Neuron (in vitro differentiated cells): ENCODE data around the gene PITX3.
"Not testable (repeated sequence)": the region's sequence is repeated elsewhere in the genome, so short reads cannot be mapped to it uniquely, and the experiment has no call there.

Experiments
- H2AFZ ChIP-seq: one replicate; pipeline ENCODE4 v1.6.1; 2013; ENCODE audit warnings: low read depth, mild to moderate bottlenecking, inconsistent platforms, low read length, moderate library complexity
- H3K27me3 ChIP-seq: one replicate; pipeline ENCODE4 v1.6.1; 2013; ENCODE audit warnings: low read length; ENCODE audit not compliant: insufficient read depth
- H3K36me3 ChIP-seq: one replicate; pipeline ENCODE4 v1.6.1; 2013; ENCODE audit warnings: low read length; ENCODE audit not compliant: insufficient read depth
- H3K4me1 ChIP-seq: one replicate; pipeline ENCODE4 v1.6.1; 2013; ENCODE audit warnings: low read length; ENCODE audit not compliant: insufficient read depth
- H3K4me3 ChIP-seq: 2 replicates; pipeline ENCODE4 v1.5.1; 2013; ENCODE audit warnings: mild to moderate bottlenecking, low read length, moderate library complexity
- H3K9me3 ChIP-seq: one replicate; pipeline ENCODE4 v1.6.1; 2013; ENCODE audit warnings: low read length

PITX3 gene

GRCh38 chr10:102208311-102209035, 32.8 kb downstream of the PITX3 start:
- Histone ChIP-seq H3K4me3 (no peak overlapping the region), H3K36me3 (no peaks in the 10 kb centered on the region), H3K27me3 (no peaks in the 10 kb centered on the region), H2AFZ (no peak overlapping the region), H3K4me1 (no peaks in the 10 kb centered on the region), H3K9me3 (no peaks in the 10 kb centered on the region)

GRCh38 chr10:102202386-102202785, 38.9 kb downstream of the PITX3 start:
- peaks cover 5% of the 10 kb centered on the region for H3K27me3 ChIP-seq
- no peak overlapping the region for H3K4me3 ChIP-seq
- no peaks in the 10 kb centered on the region for H3K36me3 ChIP-seq
- H3K9me3 ChIP-seq: peaks cover 6% of the 10 kb centered on the region
- H2AFZ ChIP-seq: no peak overlapping the region
- H3K4me1 ChIP-seq: no peaks in the 10 kb centered on the region

DNA sequence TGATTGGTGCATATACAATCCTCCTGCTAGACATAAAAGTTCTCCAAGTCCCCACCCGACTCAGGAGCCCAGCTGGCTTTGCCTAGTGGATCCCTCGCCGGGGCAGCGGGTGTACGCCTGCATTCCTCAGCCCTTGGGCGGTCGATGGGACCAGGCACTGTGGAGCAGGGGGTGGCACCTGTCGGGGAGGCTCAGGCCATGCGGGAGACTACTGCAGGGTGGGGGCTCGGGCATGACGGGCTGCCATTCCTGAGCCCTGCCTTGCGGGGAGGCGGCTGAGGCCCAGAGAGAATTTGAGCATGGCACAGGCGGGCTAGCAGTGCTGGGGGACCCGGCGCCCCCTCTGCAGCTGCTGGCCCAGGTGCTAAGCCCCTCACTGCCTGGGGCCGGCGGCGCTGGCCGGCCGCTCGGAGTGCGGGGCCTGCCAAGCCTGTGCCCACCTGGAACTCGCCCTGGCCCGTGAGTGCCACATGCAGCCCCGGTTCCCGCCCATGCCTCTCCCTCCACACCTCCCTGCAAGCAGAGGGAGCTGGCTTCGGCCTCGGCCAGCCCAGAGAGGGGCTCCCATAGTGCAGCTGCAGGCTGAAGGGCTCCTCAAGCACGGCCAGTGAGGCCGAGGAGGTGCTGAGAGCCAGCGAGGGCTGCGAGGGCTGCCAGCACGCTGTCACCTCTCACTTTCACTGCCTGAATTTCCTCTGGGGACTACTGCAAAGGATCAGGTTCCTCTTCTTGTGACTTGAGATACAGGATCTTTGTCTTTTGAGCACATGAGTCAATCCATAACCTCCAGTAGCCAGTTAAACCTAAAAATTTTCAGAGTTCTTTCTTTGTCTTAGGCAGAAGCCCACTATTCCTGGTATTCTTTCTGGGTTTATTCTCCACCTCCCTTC, 40.3 kb downstream of the PITX3 start:
- Histone ChIP-seq H3K4me1 (no peaks in the 10 kb centered on the region), H3K27me3 (peaks cover 5% of the 10 kb centered on the region), H3K9me3 (peaks cover 6% of the 10 kb centered on the region), H3K36me3 (no peaks in the 10 kb centered on the region), H3K4me3 (no peak overlapping the region), H2AFZ (no peak overlapping the region)

DNA sequence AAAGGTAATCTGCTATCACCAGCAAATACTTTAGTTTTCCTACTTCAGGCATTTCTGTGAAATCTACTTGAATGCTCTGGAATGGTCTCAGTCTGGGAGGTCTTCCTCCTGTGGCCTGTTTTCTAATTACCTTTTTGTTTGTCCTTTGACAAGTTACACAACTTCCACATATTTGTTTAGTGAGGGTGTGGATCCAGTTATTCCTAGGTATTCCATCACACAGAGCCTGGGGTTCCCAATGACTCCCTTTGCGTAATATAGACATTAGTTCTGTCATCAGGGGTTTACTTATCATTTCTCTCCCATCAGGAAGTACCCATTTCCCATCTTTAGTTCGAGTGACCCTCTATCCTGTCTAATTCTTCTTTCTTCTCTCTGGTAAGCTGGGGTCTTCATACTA, 43.3 kb downstream of the PITX3 start:
- Histone ChIP-seq H3K4me3 (no peak overlapping the region), H3K9me3 (peaks cover 6% of the 10 kb centered on the region), H3K27me3 (peaks cover 5% of the 10 kb centered on the region), H3K36me3 (no peaks in the 10 kb centered on the region), H3K4me1 (no peaks in the 10 kb centered on the region), H2AFZ (no peak overlapping the region)

GRCh38 chr10:102196893-102197292, 44.4 kb downstream of the PITX3 start:
- H3K36me3 ChIP-seq: no peaks in the 10 kb centered on the region
- H3K27me3 ChIP-seq: peaks cover 2% of the 10 kb centered on the region
- no peak overlapping the region for H2AFZ ChIP-seq
- no peaks in the 10 kb centered on the region for H3K4me1 ChIP-seq
- no peak overlapping the region for H3K4me3 ChIP-seq
- peaks cover 8% of the 10 kb centered on the region for H3K9me3 ChIP-seq

DNA sequence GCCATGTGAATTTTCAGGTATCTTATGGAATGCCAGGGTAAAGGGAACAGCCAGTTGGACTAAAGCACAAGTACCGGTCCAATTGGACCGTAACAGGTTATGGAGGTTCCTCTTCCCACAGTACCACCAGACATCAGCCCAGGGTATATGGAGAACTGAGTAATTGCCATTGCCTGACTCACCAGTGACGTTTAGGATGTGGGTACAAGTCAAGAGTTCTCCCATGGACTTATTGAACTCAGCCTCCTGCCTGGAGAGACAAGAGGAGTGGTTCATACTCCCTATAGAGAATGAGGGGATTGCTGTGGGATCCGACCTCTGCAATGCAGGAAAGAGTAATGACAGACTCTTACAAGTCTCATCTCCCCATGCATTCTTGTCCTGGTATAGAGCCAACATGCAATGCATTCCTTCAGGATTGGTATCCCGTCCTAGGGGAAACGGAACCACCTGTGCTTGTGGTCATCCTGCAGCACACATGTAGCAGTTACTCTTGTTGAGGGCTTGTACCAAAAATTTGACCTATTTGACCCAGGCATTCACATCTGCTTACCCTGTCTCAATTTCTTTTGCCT, 45.9 kb downstream of the PITX3 start:
- Histone ChIP-seq H3K36me3 (no peaks in the 10 kb centered on the region), H3K9me3 (peaks cover 2% of the 10 kb centered on the region), H2AFZ (no peak overlapping the region), H3K4me3 (no peak overlapping the region), H3K4me1 (no peaks in the 10 kb centered on the region), H3K27me3 (peaks cover 2% of the 10 kb centered on the region)

GRCh38 chr10:102191956-102192355, 49.4 kb downstream of the PITX3 start:
- no peak overlapping the region for H2AFZ ChIP-seq
- H3K9me3 ChIP-seq: peaks cover 6% of the 10 kb centered on the region
- H3K36me3 ChIP-seq: no peaks in the 10 kb centered on the region
- no peak overlapping the region for H3K4me3 ChIP-seq
- H3K27me3 ChIP-seq: no peaks in the 10 kb centered on the region
- H3K4me1 ChIP-seq: no peaks in the 10 kb centered on the region

- not testable (repeated sequence) for H2AFZ ChIP-seq, H3K4me1 ChIP-seq, H3K9me3 ChIP-seq, H3K27me3 ChIP-seq, H3K36me3 ChIP-seq, H3K4me3 ChIP-seq
Measured at GRCh38 chr10:102188941-102189898, 52.1 kb downstream of the PITX3 start.

- Histone ChIP-seq H3K36me3 (no peaks in the 10 kb centered on the region), H2AFZ (no peak overlapping the region), H3K27me3 (no peaks in the 10 kb centered on the region), H3K4me3 (no peak overlapping the region), H3K4me1 (no peaks in the 10 kb centered on the region), H3K9me3 (peaks cover 6% of the 10 kb centered on the region)
Measured at GRCh38 chr10:102188298-102188940, 52.9 kb downstream of the PITX3 start.

- H3K36me3 ChIP-seq: no peaks in the 10 kb centered on the region
- H3K4me3 ChIP-seq: no peak overlapping the region
- no peaks in the 10 kb centered on the region for H3K27me3 ChIP-seq
- H3K9me3 ChIP-seq: peaks cover 4% of the 10 kb centered on the region
- no peak overlapping the region for H2AFZ ChIP-seq
- H3K4me1 ChIP-seq: no peaks in the 10 kb centered on the region
Measured at GRCh38 chr10:102185811-102186527, 55.3 kb downstream of the PITX3 start.

DNA sequence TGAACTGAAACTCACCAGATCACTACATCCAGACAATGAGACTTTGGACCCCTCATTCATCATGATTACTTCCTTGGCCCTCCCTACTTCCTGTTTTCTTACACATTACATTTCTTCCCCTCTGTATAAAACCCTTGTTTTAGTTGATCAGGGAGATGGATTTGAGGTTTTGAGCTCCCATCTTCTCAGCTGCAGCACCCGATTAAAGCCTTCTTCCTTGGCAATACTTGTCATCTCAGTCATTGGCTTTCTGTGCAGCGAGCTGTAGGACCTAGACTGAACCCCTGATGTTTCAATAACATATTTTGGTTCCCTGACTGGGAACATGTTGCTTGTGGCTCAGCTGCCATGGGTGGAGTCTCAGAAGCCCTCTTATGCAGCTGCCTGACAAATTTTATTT, 56.0 kb downstream of the PITX3 start:
- Histone ChIP-seq H3K9me3 (peaks cover 4% of the 10 kb centered on the region), H3K36me3 (no peaks in the 10 kb centered on the region), H3K4me1 (no peaks in the 10 kb centered on the region), H3K27me3 (no peaks in the 10 kb centered on the region), H2AFZ (no peak overlapping the region), H3K4me3 (no peak overlapping the region)

GRCh38 chr10:102184606-102185005, 56.7 kb downstream of the PITX3 start:
- peaks cover 4% of the 10 kb centered on the region for H3K9me3 ChIP-seq
- H3K27me3 ChIP-seq: no peaks in the 10 kb centered on the region
- H3K4me3 ChIP-seq: no peak overlapping the region
- no peaks in the 10 kb centered on the region for H3K4me1 ChIP-seq
- H3K36me3 ChIP-seq: no peaks in the 10 kb centered on the region
- H2AFZ ChIP-seq: no peak overlapping the region
